ENCODE results near the gene PDGFA.

Gene PDGFA

GRCh38 chr7:462173-463103, 57.2 kb downstream of the PDGFA start:
- no peak for DNase-seq

GRCh38 chr7:461453-462172, 58.0 kb downstream of the PDGFA start:
- no peak for DNase-seq

GRCh38 chr7:461117-461452, 58.6 kb downstream of the PDGFA start:
- DNase-seq = no peak

- no peak for DNase-seq
These were observed 59.1 kb downstream of the PDGFA start for GRCh38 chr7:460374-461116.

GRCh38 chr7:459584-460373, 59.9 kb downstream of the PDGFA start:
- DNase-seq = no peak

GRCh38 chr7:458511-459245, 61.0 kb downstream of the PDGFA start:
- DNase-seq = no peak

GRCh38 chr7:457814-458510, 61.7 kb downstream of the PDGFA start:
- no peak for DNase-seq

- peak in 2 of 58 donors; percentile 5 to 64 for DNase-seq
These were observed 64.3 kb downstream of the PDGFA start for GRCh38 chr7:455110-455928.

GRCh38 chr7:454356-455109, 65.1 kb downstream of the PDGFA start:
- DNase-seq = no peak

- no peak for DNase-seq
These were observed 65.9 kb downstream of the PDGFA start for GRCh38 chr7:453597-454306.

GRCh38 chr7:452791-453455, 66.7 kb downstream of the PDGFA start:
- no peak for DNase-seq

GRCh38 chr7:452226-452751, 67.4 kb downstream of the PDGFA start:
- no peak for DNase-seq

- DNase-seq = no peak
These were observed 68.1 kb downstream of the PDGFA start for GRCh38 chr7:451255-452225.

- no peak for DNase-seq
These were observed 68.9 kb downstream of the PDGFA start for GRCh38 chr7:450741-451140.

- no peak for DNase-seq
These were observed 69.6 kb downstream of the PDGFA start for GRCh38 chr7:450036-450435.
